Measurements from ENCODE around the gene NOTCH4.
A peak's percentile ranks its signal among the peaks of the same experiment; 100 is the strongest.
"Not testable (repeated sequence)": the region's sequence is repeated elsewhere in the genome, so short reads cannot be mapped to it uniquely, and the experiment has no call there.

NOTCH4 gene

DNA sequence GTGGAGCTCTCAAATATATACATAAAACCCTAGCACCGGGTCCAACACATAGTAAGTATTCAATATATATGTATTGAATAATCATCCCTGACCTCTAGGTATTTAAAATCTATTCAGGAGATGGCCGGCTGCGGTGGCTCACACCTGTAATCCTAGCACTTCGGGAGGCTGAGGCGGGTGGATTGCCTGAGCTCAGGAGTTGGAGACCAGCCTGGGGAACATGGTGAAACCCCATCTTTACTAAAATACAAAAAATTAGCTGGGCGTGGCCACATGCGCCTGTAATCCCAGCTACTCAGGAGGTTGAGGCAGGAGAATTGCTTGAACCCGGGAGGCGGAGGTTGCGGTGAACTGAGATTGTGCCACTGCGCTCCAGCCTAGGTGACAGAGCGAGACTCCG is 30.8 kb downstream of the NOTCH4 start:
- DNase-seq (ENCODE audit: low spot score): not testable (repeated sequence)

DNA sequence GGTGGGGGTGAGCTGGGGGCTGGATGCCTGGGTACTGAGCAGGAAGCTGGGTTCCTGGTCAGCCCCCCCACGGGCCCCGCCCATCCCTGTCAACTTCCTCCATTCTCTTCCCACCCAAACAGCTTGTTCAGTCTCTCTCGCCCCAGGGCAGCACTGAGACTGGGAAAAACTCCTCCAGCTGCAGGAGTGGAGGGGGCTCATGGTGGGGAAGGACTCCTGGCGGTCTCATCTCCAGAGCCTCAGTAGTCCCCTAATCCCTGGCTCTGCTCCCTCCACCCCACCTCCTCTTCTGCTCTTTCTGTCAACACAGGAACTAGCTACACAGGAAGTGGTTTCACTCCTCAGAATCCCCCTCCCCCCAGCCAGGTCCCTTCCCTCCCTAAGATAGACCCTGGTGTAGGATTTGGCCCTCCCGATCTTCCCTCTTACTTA is 31.2 kb downstream of the NOTCH4 start, which contains the start of gene GPSM3:
Gene GPSM3, minus strand, starts transcription at position 36 of the 432 bp plus-strand sequence. CDS start 130 bp downstream, outside the sequence.
- DNase-seq (ENCODE audit: low spot score): no peak

GRCh38 chr6:32191696-32192607 is 31.9 kb downstream of the NOTCH4 start:
- DNase-seq (ENCODE audit: low spot score): no peak

DNA sequence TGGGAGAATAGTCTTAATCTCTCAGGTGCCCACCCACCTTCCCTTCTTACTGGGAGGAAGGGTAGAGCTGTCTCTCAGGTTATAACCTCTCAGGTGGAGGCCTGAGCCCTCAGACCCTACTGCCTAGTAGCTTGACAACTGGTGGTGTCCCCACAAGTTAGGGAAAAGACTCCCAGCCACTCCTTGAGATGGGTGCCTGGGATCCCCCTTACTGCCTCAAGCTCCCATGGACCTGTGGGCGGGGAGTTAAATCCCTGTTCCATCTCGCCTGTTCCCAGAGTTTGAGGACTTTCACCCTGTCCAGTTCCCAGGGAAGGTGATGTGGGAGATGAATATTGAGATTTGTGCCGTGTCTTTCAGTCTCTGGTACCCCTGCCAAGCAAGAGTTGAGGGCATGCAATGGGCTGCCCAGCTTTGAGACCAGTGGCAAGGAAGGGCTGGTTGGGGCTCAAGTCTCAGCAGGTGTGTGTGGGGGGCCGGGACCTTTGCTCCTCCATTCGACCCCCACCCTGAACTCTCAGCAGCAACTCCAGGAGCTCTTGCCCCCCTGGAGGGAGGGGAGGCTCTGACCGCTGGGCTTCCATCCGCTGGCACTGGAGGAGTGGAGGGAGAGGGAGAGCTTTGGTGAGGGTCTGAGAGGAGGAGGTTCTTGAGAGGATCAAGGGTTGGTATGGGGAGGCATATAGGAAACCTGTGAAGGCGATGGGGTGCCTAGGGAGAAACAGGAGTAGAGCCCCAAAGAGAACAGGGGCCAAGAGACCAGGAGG is 32.8 kb downstream of the NOTCH4 start:
- DNase-seq (ENCODE audit: low spot score): no peak

GRCh38 chr6:32190054-32190851 is 33.6 kb downstream of the NOTCH4 start, which contains the start of gene PBX2:
Gene PBX2, minus strand, starts transcription at chr6:32190202. Its CDS starts 287 bp downstream, at chr6:32189915.
- peak; percentile 96 for DNase-seq (ENCODE audit: low spot score)

DNA sequence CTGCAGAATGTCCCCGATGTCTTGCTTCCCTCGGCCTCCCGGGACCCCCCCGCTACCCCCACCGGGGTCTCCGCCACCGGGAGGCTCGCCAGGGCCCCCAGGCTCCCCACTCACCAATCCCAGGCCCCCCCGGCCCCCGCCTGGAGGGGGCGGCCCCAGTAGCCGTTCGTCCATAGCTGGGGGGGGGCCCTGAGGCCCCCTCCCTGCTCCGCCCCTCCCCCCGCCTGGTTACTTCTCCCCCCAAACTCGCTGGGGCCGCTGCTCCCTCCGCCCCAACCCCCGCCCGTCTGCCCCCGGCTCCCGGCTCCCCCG is 34.2 kb downstream of the NOTCH4 start:
- no peak for DNase-seq (ENCODE audit: low spot score)

GRCh38 chr6:32189069-32189741 is 34.7 kb downstream of the NOTCH4 start:
- no peak for DNase-seq (ENCODE audit: low spot score)

GRCh38 chr6:32188381-32189068 is 35.3 kb downstream of the NOTCH4 start:
- DNase-seq (ENCODE audit: low spot score): no peak

DNA sequence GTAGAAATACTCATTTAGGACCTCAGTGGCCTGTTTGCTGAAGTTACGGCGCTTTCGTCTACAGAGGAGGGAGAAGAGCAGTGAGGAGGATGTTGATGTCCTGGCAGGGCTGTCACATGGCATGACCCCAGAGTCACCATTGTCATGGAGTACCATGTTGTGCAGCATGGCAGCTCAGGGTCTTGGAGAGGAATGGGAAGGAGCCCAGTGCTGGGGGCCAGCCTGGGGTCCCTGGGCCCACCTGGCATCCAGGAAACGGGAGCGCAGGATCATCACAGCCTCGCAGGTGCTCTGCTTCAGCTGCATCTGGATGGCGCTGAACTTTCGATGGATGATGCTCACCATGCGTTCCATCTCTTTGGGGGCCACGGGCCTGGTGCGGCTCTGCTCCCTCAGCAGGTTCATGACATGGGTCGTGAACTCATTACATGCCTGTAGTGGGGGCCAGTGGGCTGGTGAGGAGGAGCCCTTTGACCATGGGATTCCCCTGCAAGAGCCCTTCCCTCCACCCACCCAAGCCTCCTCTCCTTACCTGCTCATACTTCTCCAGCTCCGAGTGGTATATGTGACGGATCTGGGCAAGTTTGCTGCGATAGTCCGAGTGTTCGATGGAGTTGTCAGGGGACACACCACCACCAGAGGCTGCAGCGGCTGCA is 36.0 kb downstream of the NOTCH4 start:
- not testable (repeated sequence) for DNase-seq (ENCODE audit: low spot score)

- no peak for DNase-seq (ENCODE audit: low spot score)
Measured at GRCh38 chr6:32187009-32187709, 36.7 kb downstream of the NOTCH4 start.

DNA sequence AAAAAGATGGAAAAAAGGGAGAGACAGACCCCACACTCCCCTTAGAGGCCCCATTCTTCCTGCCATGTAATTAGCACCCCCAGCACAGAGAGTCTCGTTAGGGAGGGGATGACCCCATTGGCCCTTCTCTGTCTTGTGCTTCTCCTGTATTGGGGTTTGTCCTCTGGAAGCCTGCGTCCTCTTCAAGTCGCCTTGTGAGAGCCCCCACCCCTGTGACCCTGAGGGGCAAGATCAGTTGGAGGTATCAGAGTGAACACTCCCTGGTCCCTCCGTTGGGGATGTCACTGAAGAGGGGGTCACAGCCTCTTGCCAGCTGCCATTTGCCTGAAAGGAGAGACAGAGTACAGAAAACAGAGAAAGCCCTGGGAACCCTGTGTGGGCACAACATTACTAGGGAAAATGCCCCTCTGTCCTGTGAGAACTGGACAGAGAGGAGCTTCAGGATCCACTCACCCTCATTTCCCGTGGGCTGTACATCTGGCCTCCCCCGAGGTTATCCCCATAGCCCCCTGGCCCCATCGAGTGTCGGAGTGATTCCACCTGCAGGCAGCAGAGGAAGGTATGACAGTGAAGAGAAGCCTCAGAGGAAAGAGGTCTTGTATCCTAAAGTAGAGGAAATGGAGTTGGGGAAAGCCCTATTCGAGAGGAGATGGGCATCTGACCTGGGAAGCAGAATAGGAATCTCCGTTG is 37.6 kb downstream of the NOTCH4 start:
- DNase-seq (ENCODE audit: low spot score): not testable (repeated sequence)

DNA sequence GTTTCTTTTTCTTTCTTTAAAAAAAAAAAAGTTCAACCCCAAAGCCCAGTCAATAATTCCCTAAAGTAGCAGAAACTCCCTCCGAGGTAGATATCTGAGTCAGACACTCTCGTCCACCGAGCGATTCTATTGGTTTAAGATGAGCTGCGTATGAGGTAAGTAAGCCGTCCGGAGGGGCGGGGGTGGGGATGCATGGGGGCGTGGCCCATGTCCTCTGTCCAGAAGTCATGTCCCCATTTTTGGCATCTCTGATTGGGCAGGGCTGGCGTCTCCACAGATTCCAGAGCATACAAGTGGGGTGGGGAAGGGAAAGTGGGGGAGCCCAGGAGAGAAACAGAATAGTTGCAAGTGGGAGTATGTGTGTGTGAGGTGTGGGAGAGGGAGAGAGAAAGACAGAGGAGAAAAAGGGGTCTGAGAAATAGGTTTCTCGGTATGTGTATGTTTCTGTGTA is 38.2 kb downstream of the NOTCH4 start:
- DNase-seq (ENCODE audit: low spot score): not testable (repeated sequence)

- DNase-seq (ENCODE audit: low spot score): no peak
Measured at GRCh38 chr6:32184084-32184640, 39.7 kb downstream of the NOTCH4 start, which contains the start of gene AGER. Gene AGER, minus strand, starts transcription at chr6:32184253. Its CDS starts 31 bp downstream, at chr6:32184222.

DNA sequence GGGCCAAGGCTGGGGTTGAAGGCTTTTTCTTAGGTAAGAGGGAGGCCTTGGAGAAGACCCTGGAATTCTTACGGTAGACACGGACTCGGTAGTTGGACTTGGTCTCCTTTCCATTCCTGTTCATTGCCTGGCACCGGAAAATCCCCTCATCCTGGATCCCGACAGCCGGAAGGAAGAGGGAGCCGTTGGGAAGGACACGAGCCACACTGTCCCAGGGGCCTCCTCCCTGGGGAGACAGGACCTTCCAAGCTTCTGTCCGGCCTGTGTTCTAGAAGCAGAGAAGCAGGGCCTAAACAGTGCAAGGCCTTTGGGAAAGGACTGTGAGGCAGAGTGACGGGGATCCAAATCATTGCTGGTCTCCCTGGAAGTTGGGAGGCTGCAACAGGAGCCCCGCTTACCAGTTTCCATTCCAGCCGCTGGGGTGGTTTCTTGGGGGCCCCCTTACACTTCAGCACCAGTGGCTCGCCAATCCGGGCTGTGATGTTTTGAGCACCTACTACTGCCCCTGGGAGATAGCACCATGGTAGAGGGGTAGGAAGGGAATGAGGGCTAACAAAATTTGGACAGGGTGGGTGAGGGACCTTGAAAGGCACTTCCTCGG is 40.3 kb downstream of the NOTCH4 start:
- DNase-seq (ENCODE audit: low spot score): no peak

DNA sequence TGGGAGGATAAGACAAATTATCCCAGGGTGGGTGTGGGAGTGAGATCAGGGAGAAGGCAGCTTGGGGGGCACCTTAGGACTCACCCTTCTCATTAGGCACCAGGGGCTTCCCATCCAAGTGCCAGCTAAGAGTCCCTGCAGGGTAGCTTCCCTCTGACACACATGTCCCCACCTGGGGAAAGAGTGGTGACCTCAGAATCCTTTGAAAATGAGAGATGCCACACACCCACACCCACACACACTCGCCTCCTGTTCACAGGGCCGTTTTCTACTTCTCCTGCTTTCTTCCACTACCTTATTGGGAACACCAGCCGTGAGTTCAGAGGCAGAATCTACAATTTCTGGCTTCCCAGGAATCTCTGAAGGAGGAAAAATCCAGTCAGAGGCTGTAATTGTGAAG is 40.8 kb downstream of the NOTCH4 start:
- DNase-seq (ENCODE audit: low spot score): no peak

DNA sequence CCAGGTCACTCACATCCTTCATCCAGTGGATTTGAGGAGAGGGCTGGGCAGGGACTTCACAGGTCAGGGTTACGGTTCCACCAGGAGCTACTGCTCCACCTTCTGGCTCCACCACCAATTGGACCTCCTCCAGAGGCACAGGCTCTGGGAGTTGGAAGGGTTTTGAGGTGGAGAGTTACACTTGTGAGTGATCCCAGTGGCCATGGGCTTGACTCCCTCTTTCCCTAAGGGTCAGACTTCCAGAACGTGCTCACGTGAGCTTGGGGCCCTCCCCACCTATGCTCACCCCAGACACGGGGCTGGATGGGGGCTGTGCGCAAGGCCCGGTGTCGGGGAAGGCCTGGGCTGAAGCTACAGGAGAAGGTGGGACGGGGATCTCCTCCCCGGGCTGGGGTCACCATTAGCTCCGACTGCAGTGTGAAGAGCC is 41.3 kb downstream of the NOTCH4 start:
- no peak for DNase-seq (ENCODE audit: low spot score)

GRCh38 chr6:32181915-32182529 is 41.8 kb downstream of the NOTCH4 start:
- DNase-seq (ENCODE audit: low spot score): no peak

Data from putamen (tissue), 1 donor.